Peyer's patch (tissue), 4 donors: ENCODE results near the gene EFTUD2.

ENCODE experiments used
- CTCF ChIP-seq, 6 experiments: fragments of 450-650 bp in 4 of 6; fragments of 200-600 bp in 2 of 6; sonication (generic) in 1 of 6; IDR thresholded peaks; one replicate each; pipeline ENCODE4 v1.5.1; 2017 to 2019; ENCODE audit warnings: antibody characterized with exemption in 6 of 6, mild to moderate bottlenecking in 3 of 6, moderate library complexity in 1 of 6
- POLR2A ChIP-seq, 2 donors: fragments of 450-650 bp; IDR thresholded peaks; one replicate each; pipeline ENCODE4 v1.5.1; 2017; ENCODE audit warnings: antibody characterized with exemption in 2 of 2, mild to moderate bottlenecking in 2 of 2, moderate library complexity in 2 of 2

- no peak for TF ChIP-seq CTCF (IDR thresholded peaks at IDR 0.05)
- no peak for TF ChIP-seq POLR2A (IDR thresholded peaks at IDR 0.05)
These were observed 78.5 kb downstream of the EFTUD2 start for GRCh38 chr17:44820631-44821212.
